NCI-H2227 (cell line): Measurements from ENCODE around the gene CXCL10.
"Not testable (repeated sequence)": the region's sequence is repeated elsewhere in the genome, so short reads cannot be mapped to it uniquely, and the experiment has no call there.

Experiments
- DNase-seq: peaks from one replicate; lab custom pipeline; 2025; ENCODE audit not compliant: unreplicated experiment; lab: John Stamatoyannopoulos, UW

Gene CXCL10

DNA sequence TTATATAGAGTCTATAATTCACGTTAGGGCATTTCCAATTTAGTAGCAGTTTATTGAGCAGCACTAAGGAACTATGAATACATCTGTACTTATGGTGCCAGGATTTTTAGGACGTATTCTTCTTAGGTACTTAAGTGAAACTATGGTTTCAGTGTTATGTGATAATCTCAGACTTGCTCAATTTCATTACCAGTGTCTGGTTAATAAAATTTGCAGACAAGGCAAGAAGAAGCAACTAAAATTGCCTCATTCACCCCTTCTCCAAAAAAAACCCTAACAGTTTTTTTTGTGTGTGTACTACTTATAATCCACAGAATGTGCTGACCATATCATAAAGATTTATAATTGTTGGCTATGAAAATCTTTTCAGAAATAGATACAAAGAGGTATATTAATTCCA, 6.0 kb upstream of the CXCL10 start:
- DNase-seq = no peak

DNA sequence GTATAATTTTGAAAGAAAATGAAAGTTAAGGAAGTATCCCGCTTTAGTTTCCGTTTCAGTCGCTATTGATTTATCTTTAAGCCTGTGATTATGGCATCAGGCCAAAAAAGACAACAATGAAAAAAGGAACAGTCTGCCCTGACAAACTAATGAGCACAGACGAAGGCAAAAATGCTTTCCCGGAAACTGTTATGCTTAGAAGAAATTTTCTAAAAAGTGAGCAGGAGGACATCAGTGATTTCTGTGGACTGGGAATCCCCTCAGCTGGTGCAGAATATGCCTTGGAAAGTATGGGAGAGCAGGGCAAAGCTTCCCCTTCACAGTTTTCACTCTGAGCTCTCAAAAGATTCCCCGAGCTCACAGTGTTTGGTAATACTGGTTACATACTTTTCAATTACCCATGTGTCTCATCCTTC, 5.1 kb upstream of the CXCL10 start:
- DNase-seq = peak; percentile 11

DNA sequence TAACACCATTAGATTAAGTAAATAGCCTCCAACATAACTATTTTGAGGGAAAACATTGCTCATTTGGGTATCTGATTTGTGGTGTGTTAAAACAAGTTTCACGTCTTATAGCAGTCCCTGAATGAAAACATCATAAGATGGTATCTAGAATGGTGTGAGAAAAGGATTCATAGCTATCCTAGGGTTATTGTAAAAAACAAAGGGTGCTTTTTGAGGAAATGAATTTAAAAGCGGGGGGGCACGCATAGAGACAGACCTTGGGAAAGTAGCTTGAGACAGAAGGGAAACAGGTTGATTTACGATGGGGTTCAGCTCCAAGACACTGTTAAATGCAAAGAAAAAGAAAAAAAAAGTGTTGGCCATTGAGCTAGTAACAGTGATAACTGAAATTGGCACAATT, 768 bp upstream of the CXCL10 start:
- DNase-seq = no peak

DNA sequence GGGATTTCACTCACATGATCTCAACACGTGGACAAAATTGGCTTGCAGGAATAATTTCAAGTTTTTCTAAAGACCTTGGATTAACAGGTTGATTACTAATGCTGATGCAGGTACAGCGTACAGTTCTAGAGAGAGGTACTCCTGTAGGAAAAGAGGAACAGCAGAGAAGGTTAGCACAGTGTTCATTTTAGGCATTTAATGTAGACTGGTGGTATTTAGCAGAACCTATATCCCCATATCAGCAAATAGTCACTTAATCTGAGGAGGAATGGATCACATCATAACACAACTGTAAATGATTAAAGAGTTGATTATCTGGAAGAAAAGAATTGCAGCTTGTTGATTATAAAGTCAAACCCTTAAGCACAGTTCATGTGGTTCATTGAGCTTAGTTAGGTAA, 620 bp downstream of the CXCL10 start:
- DNase-seq = no peak

DNA sequence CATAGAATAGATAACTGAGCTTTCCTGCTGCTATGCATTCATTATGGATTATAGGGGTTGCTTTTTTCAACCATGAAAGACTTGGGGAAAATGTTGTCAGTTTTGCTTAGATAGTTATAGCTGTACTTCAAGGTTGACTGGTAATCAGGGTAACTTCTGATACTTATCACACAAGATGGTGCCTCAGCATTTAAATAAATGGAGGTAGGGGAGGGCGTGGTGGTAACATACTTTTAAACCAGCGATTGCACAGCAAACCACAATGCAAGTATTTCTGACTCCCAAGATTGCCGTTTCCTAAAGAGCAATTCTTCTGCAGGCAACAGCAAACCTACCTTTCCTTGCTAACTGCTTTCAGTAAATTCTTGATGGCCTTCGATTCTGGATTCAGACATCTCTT, 1.3 kb downstream of the CXCL10 start:
- no peak for DNase-seq

DNA sequence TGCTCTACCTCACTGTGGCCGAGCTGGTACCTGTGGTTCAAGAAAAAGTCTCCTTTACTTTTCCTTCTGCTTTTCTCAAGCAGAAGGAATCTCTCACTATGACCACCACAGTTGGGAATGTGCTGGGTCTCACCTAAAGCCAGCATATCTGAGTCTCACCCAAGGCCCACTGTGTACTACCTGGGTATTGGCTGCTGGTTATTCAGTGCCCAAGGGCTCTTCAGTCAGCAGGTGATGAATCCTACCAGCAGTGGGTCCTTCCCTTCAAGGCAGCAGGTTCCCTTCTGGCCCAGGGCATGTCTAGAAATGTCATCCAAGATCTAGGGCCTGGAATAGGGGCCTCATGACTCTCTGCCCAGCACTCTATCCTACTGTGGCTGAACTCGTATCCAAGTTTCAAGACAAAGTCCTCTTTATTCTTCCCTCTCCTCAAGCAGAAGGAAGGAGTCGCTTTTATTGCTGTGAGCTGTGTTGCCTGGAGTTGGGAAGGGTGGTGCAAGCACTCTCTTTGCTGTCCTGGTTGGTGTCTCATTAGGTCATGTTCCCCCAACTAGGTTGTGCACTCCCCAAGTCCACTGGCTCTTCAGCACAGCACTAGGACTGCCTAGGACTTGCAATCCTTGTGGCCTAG, 6.1 kb downstream of the CXCL10 start:
- no peak for DNase-seq

DNA sequence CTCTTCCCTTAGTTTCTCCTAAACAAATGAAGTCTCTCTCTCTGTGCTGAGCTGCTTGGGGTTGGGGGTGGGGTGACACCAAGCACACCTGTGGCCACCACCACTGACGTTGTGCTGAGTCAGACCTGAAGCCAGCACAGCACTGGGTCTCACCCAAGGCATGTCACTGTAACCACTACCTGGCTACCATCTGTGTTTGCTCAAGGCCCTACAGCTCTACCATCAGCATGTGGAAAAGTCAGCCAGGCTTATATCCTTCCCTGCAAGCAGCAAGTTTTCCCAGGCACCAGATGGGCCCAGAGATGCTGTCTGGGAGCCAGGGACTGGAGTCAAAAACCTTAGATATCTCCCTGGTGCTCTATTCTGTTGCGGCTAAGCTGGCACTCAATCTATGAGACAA, 6.9 kb downstream of the CXCL10 start:
- no peak for DNase-seq

DNA sequence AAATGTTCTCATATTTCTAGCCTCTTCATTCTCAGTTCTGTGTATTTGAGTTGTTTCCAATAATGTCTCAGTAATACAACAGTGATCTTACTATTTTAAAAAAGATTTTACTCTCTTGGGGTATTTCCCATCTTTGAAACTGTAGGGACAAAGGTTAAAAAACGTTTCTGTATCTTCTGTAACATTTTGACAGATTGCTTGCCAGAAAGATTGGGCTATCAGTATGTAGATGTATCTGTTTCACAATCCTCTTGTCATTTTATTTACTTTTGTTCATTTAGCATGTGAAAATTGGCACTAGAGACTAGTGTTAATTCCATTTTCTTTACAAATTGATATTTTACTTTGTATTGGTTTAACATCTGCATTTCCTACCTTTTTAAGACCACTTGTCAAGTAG, 9.8 kb downstream of the CXCL10 start:
- no peak for DNase-seq

DNA sequence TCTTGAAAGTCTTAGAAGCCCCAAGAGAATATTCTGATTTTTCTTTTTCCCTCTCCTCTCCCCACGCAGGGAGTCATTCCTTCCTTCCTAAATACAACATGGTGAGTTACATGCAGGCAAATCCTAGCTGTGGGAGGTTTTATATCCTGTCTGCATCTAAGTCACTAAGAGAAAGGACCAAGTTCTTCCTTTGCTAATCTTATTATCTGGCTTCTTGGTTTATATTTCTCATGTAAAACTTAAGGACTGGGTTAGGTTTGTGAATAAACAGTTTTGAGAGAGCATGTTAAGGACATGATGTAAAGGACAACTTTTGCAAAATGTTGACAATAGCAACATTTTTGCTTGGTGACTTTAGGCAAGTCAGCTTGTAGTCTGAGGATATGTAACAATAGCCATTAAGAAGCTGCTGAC, 10.9 kb downstream of the CXCL10 start:
- no peak for DNase-seq

DNA sequence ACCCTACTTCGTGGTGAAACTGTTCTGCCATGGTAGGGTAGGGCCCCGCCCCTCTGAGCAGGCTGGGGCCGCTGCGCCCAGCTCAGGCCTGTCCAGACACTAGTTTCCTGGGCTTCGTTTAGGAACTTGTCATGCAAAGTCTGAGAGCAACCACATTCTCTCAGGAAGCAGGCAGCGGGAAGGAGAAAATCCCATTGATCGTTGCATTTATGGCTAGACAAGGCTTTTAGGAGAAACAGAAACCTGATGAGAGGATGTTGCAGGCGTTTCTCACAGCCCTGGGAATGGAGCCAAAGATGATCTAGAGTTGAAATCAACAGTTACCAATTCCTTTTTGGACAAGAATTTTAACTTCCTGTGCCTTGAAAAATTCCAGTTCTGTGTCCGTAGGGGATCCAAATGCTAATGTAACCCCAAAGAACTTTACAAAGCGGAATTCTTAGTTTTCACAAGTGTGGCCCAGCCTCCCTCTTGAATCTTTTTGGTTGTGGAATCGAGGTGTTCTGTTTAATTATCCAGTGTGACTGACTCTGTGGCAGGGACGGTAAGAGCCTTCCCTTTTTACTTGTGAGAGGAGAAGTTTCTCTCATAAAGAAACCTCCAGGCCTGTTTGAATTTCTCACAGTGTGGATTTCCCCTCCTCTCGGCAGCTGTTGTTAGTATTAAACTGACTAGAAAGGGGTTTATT, 11.5 kb downstream of the CXCL10 start:
- DNase-seq = no peak

DNA sequence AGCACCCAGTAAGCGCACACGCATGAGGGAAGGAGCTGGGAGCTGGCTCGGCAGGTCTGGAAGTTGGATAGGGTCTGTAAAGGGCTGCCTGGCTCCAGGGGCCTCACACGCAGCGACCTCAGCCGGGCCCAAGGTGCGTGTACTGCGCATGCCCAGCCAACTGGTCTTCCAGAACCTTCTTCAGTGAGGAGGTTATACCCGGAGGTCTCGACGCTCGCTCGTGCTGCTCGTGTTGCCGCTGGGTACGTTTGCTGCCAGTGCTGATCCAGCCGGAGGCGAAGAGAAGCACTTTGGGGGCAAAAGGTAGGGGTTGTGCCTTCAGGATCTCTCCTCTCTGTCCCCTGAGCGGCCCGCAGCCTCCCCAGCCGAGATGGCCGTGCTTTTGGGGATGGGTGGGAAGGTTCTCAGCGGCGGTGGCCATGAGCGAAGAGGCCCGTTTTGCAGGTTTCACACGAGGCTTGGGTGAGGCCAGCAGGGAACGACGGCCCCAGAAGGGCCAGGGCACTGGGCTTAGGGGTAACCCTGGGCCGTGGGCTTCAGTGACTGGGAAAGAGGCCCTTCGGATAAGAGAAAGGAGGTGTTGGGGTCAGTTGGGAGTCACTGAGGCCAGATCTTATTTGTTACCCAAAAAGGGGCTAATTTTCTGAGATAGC, 12.2 kb downstream of the CXCL10 start:
- no peak for DNase-seq

DNA sequence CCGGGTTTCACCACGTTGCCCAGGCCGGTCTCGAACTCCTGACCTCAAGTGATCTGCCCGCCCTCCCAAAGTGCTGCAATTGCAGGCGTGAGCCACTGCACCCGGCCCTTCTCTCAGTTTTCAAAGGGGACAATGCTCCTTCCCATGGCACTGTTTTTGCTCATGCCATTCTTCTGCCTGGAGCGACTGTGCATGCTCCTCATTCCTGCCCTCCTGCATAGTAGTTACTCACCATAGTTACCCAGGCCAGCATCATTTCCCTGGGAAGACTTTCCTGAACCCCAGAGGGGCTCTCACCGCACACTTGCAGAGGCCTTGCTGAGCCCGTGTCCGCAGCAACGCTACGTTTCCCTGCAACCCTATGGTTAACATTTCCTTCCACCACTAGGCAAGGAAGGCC, 12.7 kb downstream of the CXCL10 start:
- DNase-seq = no peak

DNA sequence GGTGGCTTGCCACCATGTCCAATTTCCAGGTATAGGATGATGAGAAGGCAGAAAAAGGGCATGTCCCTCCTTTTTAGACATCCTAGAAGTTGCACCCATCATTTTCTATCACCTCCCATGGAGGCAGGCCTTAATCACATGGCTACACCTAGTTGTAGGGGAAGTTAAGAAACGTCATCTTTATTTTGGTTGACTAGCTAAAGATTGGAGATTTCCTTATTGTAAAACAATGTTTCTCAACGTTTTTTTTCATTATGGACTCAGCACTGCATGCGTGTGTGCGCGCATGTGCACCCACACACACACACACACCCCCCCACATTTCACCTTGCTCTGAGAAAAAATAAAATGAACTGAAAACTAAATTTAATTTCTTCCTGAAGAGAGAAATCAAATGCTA, 14.0 kb downstream of the CXCL10 start:
- DNase-seq = no peak

DNA sequence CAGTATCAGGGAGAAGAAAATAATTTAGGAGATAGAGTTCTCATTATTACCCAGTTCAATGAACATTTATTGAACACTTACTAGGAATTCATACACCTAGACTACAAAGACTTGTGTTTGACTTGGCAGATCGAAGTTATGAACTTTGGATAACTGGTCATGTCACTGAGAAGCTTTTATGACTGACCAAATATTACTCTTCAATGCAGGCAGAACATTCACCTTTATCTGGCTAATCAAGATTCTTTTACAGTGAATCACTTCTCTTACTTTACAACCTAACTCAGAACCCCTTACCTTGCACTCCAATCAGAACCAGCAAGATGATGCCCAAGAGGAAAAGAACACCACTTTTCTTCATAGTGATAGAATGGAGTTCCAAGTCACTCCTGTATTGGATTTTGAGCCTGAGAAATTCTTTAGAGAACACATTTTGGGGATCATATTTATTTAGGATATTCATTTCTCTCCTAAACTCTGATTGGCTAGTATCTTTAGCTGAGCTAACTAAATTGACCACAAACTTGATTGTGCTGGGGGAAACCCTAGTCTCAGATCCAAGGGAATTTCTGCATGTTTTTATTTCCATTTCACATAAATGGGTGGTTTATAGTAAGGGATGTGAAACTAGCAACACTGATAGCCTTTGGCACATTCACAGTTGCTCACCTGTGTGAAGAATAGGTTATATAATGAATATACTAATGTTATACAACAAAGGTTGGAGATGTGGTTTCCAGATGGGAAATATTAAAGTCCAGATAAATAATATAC, 16.0 kb downstream of the CXCL10 start, which contains the start of gene CXCL9:
Gene CXCL9 (minus strand): TSS at position 421 of the 774 bp plus-strand sequence. CDS start 60 bp downstream, at position 361.
- no peak for DNase-seq

DNA sequence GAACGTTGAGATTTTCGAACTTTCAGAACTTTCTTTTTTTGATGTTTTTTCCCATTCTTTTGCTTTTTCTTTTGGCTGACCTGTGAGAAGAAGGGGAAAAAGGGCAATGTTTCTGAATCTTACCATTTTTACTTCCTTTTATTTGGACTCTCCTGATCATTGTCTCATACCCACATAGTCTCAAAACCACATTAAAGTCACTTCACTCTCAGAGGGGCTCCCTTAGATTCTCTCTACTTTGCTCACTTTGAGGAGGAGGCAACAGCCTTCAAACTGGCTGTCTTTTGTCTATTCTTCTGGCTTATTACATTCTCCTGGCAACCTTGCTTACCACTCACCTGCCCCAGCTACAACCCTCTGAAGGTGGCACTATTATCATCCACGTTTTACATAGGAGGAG, 19.7 kb downstream of the CXCL10 start:
- DNase-seq = no peak

DNA sequence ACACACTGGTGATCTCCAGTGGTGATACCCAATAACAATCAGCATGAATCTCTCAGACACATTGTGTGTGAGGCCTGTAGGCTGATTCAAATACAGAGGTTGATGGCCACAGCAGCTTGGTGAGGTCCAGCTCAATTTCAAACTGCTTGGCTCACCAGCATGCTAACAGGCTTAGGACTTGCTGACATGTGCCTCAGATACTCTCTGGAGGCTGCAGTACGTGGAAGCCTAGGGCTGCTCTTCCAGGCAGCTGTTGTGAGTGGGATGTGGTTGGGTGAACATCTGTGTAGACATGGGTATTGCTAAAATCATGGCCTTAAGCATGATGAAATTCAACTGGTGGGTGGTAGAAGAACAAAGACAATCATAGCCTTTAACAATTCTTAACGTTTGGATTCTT, 20.3 kb downstream of the CXCL10 start:
- DNase-seq = no peak

DNA sequence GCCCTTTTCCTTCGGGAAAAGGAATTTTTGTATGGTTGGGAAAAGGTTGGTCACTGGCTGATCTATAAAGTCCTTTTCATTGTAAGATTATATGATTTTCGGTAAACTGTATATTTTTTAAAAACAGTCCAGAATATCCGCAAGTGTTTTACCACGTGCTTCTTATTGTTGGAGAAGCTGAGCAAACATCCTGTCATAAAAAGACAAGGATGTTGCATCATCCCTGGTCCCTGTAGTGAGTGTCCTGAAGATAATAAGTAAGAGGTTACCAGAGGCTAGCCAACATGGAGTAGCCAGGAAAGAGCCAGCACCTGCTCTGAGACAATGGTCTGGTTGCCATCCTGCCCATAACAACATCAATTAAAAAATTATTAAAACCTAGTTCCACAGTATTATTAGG, 21.1 kb downstream of the CXCL10 start:
- no peak for DNase-seq

DNA sequence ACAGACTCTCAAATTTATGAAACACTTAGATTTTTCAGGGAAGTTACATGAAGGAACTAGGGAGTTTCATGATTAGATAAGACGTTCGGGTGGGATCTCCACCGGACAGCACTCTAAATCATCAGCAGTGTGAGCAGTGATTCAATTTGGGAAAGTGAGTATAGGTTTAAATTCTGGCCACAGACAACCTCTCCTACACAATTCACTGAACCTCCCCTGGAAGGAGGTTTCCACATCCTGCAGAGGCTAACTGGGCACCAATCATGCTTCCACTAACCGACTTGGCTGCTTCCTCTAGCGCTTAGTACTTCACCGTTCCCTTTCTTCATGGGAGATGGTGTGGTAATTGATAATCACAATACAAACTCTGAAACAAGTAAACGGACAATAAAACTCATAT, 21.6 kb downstream of the CXCL10 start:
- no peak for DNase-seq

DNA sequence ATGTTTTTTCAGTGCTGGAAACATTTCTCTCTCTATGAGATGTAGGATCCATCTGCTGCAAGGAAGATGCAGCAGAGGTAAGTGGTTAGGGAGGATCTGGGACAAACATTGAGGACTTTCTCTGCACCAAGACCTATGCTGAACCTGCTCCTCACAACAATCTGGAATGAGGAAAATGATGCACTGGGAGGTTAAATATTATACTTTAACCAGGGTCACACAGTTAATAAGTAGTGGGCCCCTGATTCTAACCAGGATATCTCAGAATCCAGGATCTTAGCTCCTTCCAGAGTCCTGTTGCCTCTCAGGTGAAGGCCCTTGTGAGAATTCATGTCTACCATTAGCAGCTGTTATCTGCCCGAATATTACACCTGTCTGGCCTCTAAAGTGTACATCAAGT, 23.0 kb downstream of the CXCL10 start:
- no peak for DNase-seq

DNA sequence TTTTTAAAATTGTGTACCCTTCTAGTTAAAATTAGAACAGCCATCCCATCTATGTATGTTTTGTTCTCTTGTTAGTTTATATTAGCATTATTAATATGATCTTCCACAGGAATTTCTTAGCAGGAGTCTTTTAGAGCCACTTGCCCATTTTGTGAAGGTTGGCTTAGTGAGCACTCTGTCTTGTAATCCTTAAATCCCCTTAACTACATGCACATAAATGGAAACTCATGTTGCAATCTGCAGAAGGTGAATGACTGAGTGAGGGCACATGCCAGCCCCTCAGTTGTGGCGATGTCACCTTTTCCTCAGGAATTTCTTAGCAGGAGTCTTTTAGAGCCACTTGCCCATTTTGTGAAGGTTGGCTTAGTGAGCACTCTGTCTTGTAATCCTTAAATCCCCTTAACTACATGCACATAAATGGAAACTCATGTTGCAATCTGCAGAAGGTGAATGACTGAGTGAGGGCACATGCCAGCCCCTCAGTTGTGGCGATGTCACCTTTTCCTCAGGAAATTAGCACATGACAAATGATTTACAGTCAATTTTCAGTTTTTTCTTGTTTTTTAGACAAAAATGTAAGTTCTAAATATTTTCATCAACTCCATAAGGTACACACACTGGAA, 24.7 kb downstream of the CXCL10 start:
- not testable (repeated sequence) for DNase-seq

DNA sequence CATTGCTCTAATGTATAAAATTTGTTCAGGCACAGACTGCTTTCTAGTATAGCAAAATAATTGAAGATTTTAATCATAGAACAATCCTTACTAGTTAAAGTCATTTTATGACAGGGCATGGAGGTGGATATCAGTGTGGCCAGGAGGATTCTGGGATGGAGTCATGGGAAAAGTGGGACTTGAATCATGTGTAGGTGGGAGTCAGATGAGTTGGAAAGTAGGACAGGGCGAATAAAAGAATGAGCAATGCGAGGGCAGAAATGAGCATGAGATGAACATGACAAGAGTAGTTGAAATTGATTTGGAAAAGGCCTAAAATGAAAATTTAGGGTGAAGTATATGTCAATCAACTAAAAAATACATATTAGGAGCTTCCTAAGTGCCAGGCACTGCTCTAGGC, 25.4 kb downstream of the CXCL10 start:
- DNase-seq = no peak
